K562 (cell line): ENCODE results near the gene NCOA6. TPM values are rescaled to one million over a fixed set of nuclear protein-coding genes. Genes with fewer than 3 reads are reported as not detected.

Experiments
- CHD1 ChIP-seq: fragments of 200-600 bp; sonication (generic); IDR thresholded peaks from one replicate; pipeline ENCODE4 v1.6.1; 2012; ENCODE audit warnings: mild to moderate bottlenecking, moderate library complexity, low read length, inconsistent platforms
- MECOM ChIP-seq: fragments of 250-450 bp; sonication (Bioruptor Pico); IDR thresholded peaks from 2 replicates; pipeline ENCODE4 v1.8.0; 2022; ENCODE audit warnings: inconsistent platforms
- NBN ChIP-seq: fragments of 450-650 bp; IDR thresholded peaks from 2 replicates; pipeline ENCODE4 v1.6.1; 2016; ENCODE audit warnings: low read depth, mild to moderate bottlenecking
- RBM25 ChIP-seq: fragments of 200-400 bp; formaldehyde crosslinking; IDR thresholded peaks from 2 replicates; pipeline ENCODE4 v1.6.1; 2018; ENCODE audit warnings: low read length, low read depth, moderate library complexity; ENCODE audit not compliant: severe bottlenecking
- SAP30 ChIP-seq: fragments of 200-600 bp; sonication (generic); IDR thresholded peaks from 2 replicates; pipeline ENCODE4 v1.6.1; 2012; ENCODE audit warnings: borderline replicate concordance, low read depth, mild to moderate bottlenecking, moderate library complexity, low read length, control low read depth, inconsistent platforms; ENCODE audit not compliant: insufficient read depth, poor library complexity, severe bottlenecking
- SNAPC5 ChIP-seq: fragments of 250-450 bp; sonication (Bioruptor Pico); IDR thresholded peaks from 2 replicates; pipeline ENCODE4 v1.8.0; 2021; ENCODE audit warnings: moderate library complexity, mild to moderate bottlenecking, inconsistent platforms
- ZNF395 ChIP-seq: fragments of 200-800 bp; sonication (Bioruptor generic); IDR thresholded peaks from 2 replicates; pipeline ENCODE4 v1.6.1; 2017; ENCODE audit warnings: missing genetic modification characterization, missing compliant biosample characterization
- ZNF431 ChIP-seq: sonication (generic); formaldehyde crosslinking; IDR thresholded peaks from 2 replicates; pipeline ENCODE4 v1.8.0; 2022; ENCODE audit warnings: mild to moderate bottlenecking, missing genetic modification reagents
- ZNF785 ChIP-seq: fragments of 250-450 bp; sonication (Bioruptor Pico); IDR thresholded peaks from 2 replicates; pipeline ENCODE4 v1.4.0; 2020; ENCODE audit warnings: mild to moderate bottlenecking
- polyA plus RNA-seq, 8 experiments: library from polyadenylated mRNA; depleted of rRNA in 4 of 8; stranded (reverse) in 5 of 8; unstranded in 3 of 8; fragments of >200 nt; fragmentation: Nextera tagmentation in 2 of 8; fragmentation: Illumina TruSeq in 1 of 8; extraction: Ambion mirVana in 2 of 8; extraction: Trizol in 1 of 8; gene quantifications; 2 replicates each; pipeline versions ENCODE4 v1.2.1 to v1.2.3, GENCODE V29; 2011 to 2014; ENCODE audit warnings: inconsistent platforms in 1 of 8, missing spikeins in 1 of 8
- total RNA-seq, 7 experiments: library from RNA; depleted of rRNA in 6 of 7; stranded (reverse); fragments of >200 nt in 6 of 7; fragmentation: Illumina TruSeq in 2 of 7; extraction: Trizol in 2 of 7; gene quantifications; 2 replicates each; pipeline versions ENCODE4 v1.2.1 to v1.2.3, GENCODE V29; 2011 to 2021; ENCODE audit warnings: low replicate concordance in 1 of 7
- TF ChIP-seq, protein P1 (sequence below): fragments of 250-450 bp; sonication (Bioruptor Pico); IDR thresholded peaks from 2 replicates; pipeline ENCODE4 v1.9.0; 2021; ENCODE audit warnings: mild to moderate bottlenecking
- TF ChIP-seq, protein P2 (sequence below): sonication (generic); formaldehyde crosslinking; IDR thresholded peaks from 2 replicates; pipeline ENCODE4 v1.9.0; 2022; ENCODE audit warnings: mild to moderate bottlenecking, missing genetic modification reagents
- TF ChIP-seq, protein P3 (sequence below), 3 experiments: IDR thresholded peaks in 2 of 3; conservative IDR thresholded peaks in 1 of 3; 2 replicates each; pipeline ENCODE4 v1.5.1; 2011 to 2012; ENCODE audit warnings: low read length in 3 of 3, mild to moderate bottlenecking in 3 of 3, control low read depth in 2 of 3, improper control_type of control experiment in 1 of 3, inconsistent platforms in 1 of 3, low read depth in 1 of 3, mixed read lengths in 1 of 3, moderate library complexity in 1 of 3; ENCODE audit not compliant: insufficient read depth in 2 of 3

NCOA6 gene
- total and polyA plus RNA-seq, 9 of the 15 experiments (the other 6 are each of a cell fraction or from before 2014, with no cell fraction given) = 6.1 to 25.0 (median 9.5) TPM

DNA sequence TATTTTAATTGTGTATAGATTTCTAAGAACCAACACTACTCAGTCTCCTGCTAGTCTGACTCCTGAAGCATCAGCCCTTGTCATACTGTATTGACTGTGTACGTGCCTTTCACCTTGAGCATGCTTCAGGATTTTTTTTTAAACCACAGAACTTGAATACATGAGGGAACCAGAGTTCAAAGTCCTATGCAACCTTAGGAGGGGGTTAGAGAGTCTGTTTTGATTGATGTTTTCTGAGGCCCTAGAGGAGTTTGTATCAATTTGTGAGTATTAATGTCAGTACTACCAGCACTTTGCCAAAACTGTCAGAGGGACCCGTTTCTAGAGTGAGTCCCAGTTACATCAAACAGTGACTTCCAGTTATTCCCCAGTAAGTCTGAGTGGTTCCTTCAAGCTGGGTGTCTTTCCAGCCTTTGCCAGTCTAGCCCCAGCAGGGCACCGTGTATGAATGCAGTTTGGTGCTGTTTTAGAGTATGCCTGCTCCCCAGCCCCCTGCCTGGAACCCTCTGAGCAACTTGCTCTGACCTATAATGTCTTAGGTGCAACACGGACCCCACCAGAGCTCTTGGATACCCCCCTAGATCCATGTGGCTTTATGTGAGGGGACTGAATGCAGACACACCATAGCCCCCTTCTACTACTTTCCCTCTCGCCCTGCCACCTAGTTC, 112.8 kb downstream of the NCOA6 start (continued):
- TF ChIP-seq MECOM (no peak), ZNF785 (CRISPR knock-in tag) (no peak), CHD1 (no peak), RBM25 (no peak), ZNF431 (CRISPR knock-in tag) (peak; percentile 63; the same call in 1 of the 2 replicates), ZNF395 (CRISPR knock-in tag) (0 out of 2 replicates have a peak, but pooled peaks have one; percentile 44), SNAPC5 (CRISPR knock-in tag) (no peak), SAP30 (peak; percentile 22), NBN (no peak)
- TF ChIP-seq, protein P1, sequence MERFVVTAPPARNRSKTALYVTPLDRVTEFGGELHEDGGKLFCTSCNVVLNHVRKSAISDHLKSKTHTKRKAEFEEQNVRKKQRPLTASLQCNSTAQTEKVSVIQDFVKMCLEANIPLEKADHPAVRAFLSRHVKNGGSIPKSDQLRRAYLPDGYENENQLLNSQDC (CRISPR knock-in tag) = no peak
- TF ChIP-seq, protein P2, sequence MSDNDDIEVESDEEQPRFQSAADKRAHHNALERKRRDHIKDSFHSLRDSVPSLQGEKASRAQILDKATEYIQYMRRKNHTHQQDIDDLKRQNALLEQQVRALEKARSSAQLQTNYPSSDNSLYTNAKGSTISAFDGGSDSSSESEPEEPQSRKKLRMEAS (CRISPR knock-in tag) = 0 out of 2 replicates have a peak, but pooled peaks have one; percentile 14
- TF ChIP-seq, protein P3, sequence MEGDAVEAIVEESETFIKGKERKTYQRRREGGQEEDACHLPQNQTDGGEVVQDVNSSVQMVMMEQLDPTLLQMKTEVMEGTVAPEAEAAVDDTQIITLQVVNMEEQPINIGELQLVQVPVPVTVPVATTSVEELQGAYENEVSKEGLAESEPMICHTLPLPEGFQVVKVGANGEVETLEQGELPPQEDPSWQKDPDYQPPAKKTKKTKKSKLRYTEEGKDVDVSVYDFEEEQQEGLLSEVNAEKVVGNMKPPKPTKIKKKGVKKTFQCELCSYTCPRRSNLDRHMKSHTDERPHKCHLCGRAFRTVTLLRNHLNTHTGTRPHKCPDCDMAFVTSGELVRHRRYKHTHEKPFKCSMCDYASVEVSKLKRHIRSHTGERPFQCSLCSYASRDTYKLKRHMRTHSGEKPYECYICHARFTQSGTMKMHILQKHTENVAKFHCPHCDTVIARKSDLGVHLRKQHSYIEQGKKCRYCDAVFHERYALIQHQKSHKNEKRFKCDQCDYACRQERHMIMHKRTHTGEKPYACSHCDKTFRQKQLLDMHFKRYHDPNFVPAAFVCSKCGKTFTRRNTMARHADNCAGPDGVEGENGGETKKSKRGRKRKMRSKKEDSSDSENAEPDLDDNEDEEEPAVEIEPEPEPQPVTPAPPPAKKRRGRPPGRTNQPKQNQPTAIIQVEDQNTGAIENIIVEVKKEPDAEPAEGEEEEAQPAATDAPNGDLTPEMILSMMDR (IDR thresholded peaks at IDR 0.05 in 2 of 3, conservative IDR thresholded peaks at IDR 0.05 in 1 of 3; ENCODE audit: insufficient read depth in 2 of 3, low read depth in 1 of 3, low read length in 3 of 3) = 0 out of 6 replicates have a peak, but pooled peaks of 1 of the 3 experiments have one; percentile 2
